K562 (cell line): ENCODE measurements around the gene HDAC7. TPM values are rescaled to one million over a fixed set of nuclear protein-coding genes. Genes with fewer than 3 reads are reported as not detected.

ENCODE experiments used
- ATF1 ChIP-seq, 2 experiments: fragments of 450-650 bp in 1 of 2; IDR thresholded peaks; 2 replicates each; pipeline ENCODE4 v1.6.1; 2016; ENCODE audit warnings: missing compliant biosample characterization in 1 of 2, missing genetic modification characterization in 1 of 2
- DPF2 ChIP-seq: fragments of 450-650 bp; IDR thresholded peaks from 2 replicates; pipeline ENCODE4 v1.6.1; 2016
- HCFC1 ChIP-seq: IDR thresholded peaks from 2 replicates; pipeline ENCODE4 v1.6.1; 2012; ENCODE audit warnings: low read depth, low read length, improper control_type of control experiment
- HMGN3 ChIP-seq: IDR thresholded peaks from 2 replicates; pipeline ENCODE4 v1.6.1; 2011; ENCODE audit warnings: borderline replicate concordance, low read depth, mild to moderate bottlenecking, mixed read lengths, low read length; ENCODE audit not compliant: insufficient read length; ENCODE audit errors: extremely low read depth
- MCM2 ChIP-seq: fragments of 450-650 bp; IDR thresholded peaks from 2 replicates; pipeline ENCODE4 v1.6.1; 2017; ENCODE audit warnings: low read depth, mild to moderate bottlenecking
- MYNN ChIP-seq, 2 experiments: sonication (generic); formaldehyde crosslinking in 1 of 2; IDR thresholded peaks; 2 replicates each; pipeline versions ENCODE4 v1.5.0 to v1.6.1; 2016 to 2020; ENCODE audit warnings: antibody characterized with exemption in 1 of 2, missing genetic modification reagents in 1 of 2
- NFXL1 ChIP-seq: fragments of 450-650 bp; formaldehyde crosslinking; IDR thresholded peaks from 2 replicates; pipeline ENCODE4 v1.4.0; 2021; ENCODE audit warnings: mild to moderate bottlenecking
- PHF20 ChIP-seq: fragments of 450-650 bp; IDR thresholded peaks from 2 replicates; pipeline ENCODE4 v1.6.1; 2018; ENCODE audit not compliant: partially characterized antibody
- PHF8 ChIP-seq: fragments of 200-600 bp; sonication (generic); IDR thresholded peaks from 2 replicates; pipeline ENCODE4 v1.6.1; 2012; ENCODE audit warnings: mixed run types, mild to moderate bottlenecking, inconsistent platforms, low read length, moderate library complexity, borderline replicate concordance
- U2AF1 ChIP-seq: fragments of 200-400 bp; formaldehyde crosslinking; optimal IDR thresholded peaks from 2 replicates; pipeline ENCODE3; 2017; ENCODE audit warnings: mild to moderate bottlenecking, low read depth, low read length, moderate library complexity
- ZBTB1 ChIP-seq: sonication (generic); formaldehyde crosslinking; IDR thresholded peaks from 2 replicates; pipeline ENCODE4 v1.8.1; 2023; ENCODE audit warnings: missing genetic modification reagents, low read depth, mild to moderate bottlenecking, borderline replicate concordance
- ZBTB17 ChIP-seq: fragments of 450-650 bp; formaldehyde crosslinking; IDR thresholded peaks from 2 replicates; pipeline ENCODE4 v1.4.0; 2020; ENCODE audit warnings: mild to moderate bottlenecking
- ZBTB34 ChIP-seq: fragments of 250-450 bp; sonication (Bioruptor Pico); IDR thresholded peaks from 2 replicates; pipeline ENCODE4 v1.8.0; 2021; ENCODE audit warnings: mild to moderate bottlenecking, moderate library complexity
- ZMIZ1 ChIP-seq, 2 experiments: fragments of 150-350 bp in 1 of 2; IDR thresholded peaks; 2 replicates each; pipeline ENCODE4 v1.6.1; 2012 to 2016; ENCODE audit warnings: low read depth in 2 of 2, low read length in 2 of 2, mild to moderate bottlenecking in 1 of 2, moderate library complexity in 1 of 2
- ZNF24 ChIP-seq: fragments of 450-650 bp; IDR thresholded peaks from 2 replicates; pipeline ENCODE4 v1.6.1; 2016
- ZNF3 ChIP-seq: fragments of 250-450 bp; sonication (Bioruptor Pico); IDR thresholded peaks from 2 replicates; pipeline ENCODE4 v1.5.0; 2021; ENCODE audit warnings: mild to moderate bottlenecking, moderate library complexity
- ZNF311 ChIP-seq: fragments of 250-450 bp; sonication (Bioruptor Pico); IDR thresholded peaks from 2 replicates; pipeline ENCODE4 v1.4.0; 2020; ENCODE audit warnings: mild to moderate bottlenecking, moderate library complexity
- ZNF518B ChIP-seq: fragments of 250-450 bp; sonication (Bioruptor Pico); IDR thresholded peaks from 2 replicates; pipeline ENCODE4 v1.5.0; 2021; ENCODE audit warnings: mild to moderate bottlenecking, moderate library complexity
- ZNF584 ChIP-seq: fragments of 200-800 bp; sonication (Bioruptor generic); IDR thresholded peaks from 2 replicates; pipeline ENCODE4 v1.6.1; 2016; ENCODE audit warnings: low read depth, mild to moderate bottlenecking, missing genetic modification characterization, missing compliant biosample characterization
- ZSCAN32 ChIP-seq: fragments of 450-650 bp; formaldehyde crosslinking; IDR thresholded peaks from 2 replicates; pipeline ENCODE4 v1.4.0; 2020; ENCODE audit warnings: mild to moderate bottlenecking, moderate library complexity
- polyA plus RNA-seq, 8 experiments: library from polyadenylated mRNA; depleted of rRNA in 4 of 8; stranded (reverse) in 5 of 8; unstranded in 3 of 8; fragments of >200 nt; fragmentation: Nextera tagmentation in 2 of 8; fragmentation: Illumina TruSeq in 1 of 8; extraction: Ambion mirVana in 2 of 8; extraction: Trizol in 1 of 8; gene quantifications; 2 replicates each; pipeline versions ENCODE4 v1.2.1 to v1.2.3, GENCODE V29; 2011 to 2014; ENCODE audit warnings: inconsistent platforms in 1 of 8, missing spikeins in 1 of 8
- total RNA-seq, 7 experiments: library from RNA; depleted of rRNA in 6 of 7; stranded (reverse); fragments of >200 nt in 6 of 7; fragmentation: Illumina TruSeq in 2 of 7; extraction: Trizol in 2 of 7; gene quantifications; 2 replicates each; pipeline versions ENCODE4 v1.2.1 to v1.2.3, GENCODE V29; 2011 to 2021; ENCODE audit warnings: low replicate concordance in 1 of 7

HDAC7 gene
- total and polyA plus RNA-seq, 9 of the 15 experiments (the other 6 are each of a cell fraction or from before 2014, with no cell fraction given), result 2.5 to 129 (median 31.1) TPM

GRCh38 chr12:47812797-47813510, 6.7 kb downstream of the HDAC7 start (continued):
- TF ChIP-seq ZMIZ1 (IDR thresholded peaks at IDR 0.05; ENCODE audit: low read depth in 2 of 2, low read length in 2 of 2), result 0 out of 4 replicates have a peak, but pooled peaks of 1 of the 2 experiments have one; percentile 32
- no peak for TF ChIP-seq ZNF24
- TF ChIP-seq U2AF1, result no peak
- TF ChIP-seq ZNF518B (CRISPR knock-in tag), result no peak
- peak; percentile 84 for TF ChIP-seq DPF2
- no peak for TF ChIP-seq ZBTB34 (CRISPR knock-in tag)
- no peak for TF ChIP-seq ZNF3 (CRISPR knock-in tag)
- TF ChIP-seq ZNF584, result 0 out of 2 replicates have a peak, but pooled peaks have one; percentile 69
- TF ChIP-seq PHF20, result no peak
- peak; percentile 35; the same call in 1 of the 2 replicates for TF ChIP-seq PHF8
- no peak for TF ChIP-seq NFXL1
- peak; percentile 36; the same call in 1 of the 2 replicates for TF ChIP-seq ZBTB17 (CRISPR knock-in tag)
- peak; percentile 66; the same call in 1 of the 2 replicates for TF ChIP-seq ZNF311 (CRISPR knock-in tag)
- peak; percentile 86 for TF ChIP-seq HMGN3
- TF ChIP-seq MCM2, result no peak
- TF ChIP-seq HCFC1, result 0 out of 2 replicates have a peak, but pooled peaks have one; percentile 3
- TF ChIP-seq ZBTB1 (CRISPR knock-in tag), result no peak
- TF ChIP-seq ATF1 (CRISPR knock-in tag; IDR thresholded peaks at IDR 0.05), result no peak
- peak; percentile 14; the same call in 1 of the 2 replicates for TF ChIP-seq ATF1 (tag; IDR thresholded peaks at IDR 0.05)
- peak; percentile 56; the same call in 1 of the 2 replicates for TF ChIP-seq MYNN (IDR thresholded peaks at IDR 0.05)
- no peak for TF ChIP-seq MYNN (CRISPR knock-in tag; IDR thresholded peaks at IDR 0.05)
- TF ChIP-seq ZSCAN32 (CRISPR knock-in tag), result no peak
